MM.1S (cell line): Measurements from ENCODE around the gene KCNIP3.

Source experiments
- EZH2 ChIP-seq: fragments of 300-600 bp; sonication (generic); optimal IDR thresholded peaks from 2 replicates; pipeline ENCODE3; 2017; ENCODE audit warnings: low read depth, mild to moderate bottlenecking, antibody characterized with exemption, low read length, mixed read lengths
- EZH2phosphoT487 ChIP-seq: fragments of 300-600 bp; sonication (generic); IDR thresholded peaks from 2 replicates; pipeline ENCODE4 v1.6.1; 2018; ENCODE audit warnings: antibody characterized with exemption, low read length
- TF ChIP-seq, protein P1 (sequence below): fragments of 300-600 bp; sonication (generic); IDR thresholded peaks from 2 replicates; pipeline ENCODE4 v1.5.1; 2016; ENCODE audit warnings: antibody characterized with exemption, low read length, mixed read lengths

GRCh38 chr2:95275151-95275515 is 22.0 kb upstream of the KCNIP3 start:
- TF ChIP-seq, protein P1, sequence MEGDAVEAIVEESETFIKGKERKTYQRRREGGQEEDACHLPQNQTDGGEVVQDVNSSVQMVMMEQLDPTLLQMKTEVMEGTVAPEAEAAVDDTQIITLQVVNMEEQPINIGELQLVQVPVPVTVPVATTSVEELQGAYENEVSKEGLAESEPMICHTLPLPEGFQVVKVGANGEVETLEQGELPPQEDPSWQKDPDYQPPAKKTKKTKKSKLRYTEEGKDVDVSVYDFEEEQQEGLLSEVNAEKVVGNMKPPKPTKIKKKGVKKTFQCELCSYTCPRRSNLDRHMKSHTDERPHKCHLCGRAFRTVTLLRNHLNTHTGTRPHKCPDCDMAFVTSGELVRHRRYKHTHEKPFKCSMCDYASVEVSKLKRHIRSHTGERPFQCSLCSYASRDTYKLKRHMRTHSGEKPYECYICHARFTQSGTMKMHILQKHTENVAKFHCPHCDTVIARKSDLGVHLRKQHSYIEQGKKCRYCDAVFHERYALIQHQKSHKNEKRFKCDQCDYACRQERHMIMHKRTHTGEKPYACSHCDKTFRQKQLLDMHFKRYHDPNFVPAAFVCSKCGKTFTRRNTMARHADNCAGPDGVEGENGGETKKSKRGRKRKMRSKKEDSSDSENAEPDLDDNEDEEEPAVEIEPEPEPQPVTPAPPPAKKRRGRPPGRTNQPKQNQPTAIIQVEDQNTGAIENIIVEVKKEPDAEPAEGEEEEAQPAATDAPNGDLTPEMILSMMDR = no peak
- TF ChIP-seq EZH2 (no peak), EZH2phosphoT487 (no peak)
